Neural progenitor cell (in vitro differentiated cells): Measurements from ENCODE around the gene SMURF1.

Experiments used
- CTCF ChIP-seq: fragments of 200-600 bp; sonication (generic); IDR thresholded peaks from 2 replicates; pipeline ENCODE4 v1.5.1; 2017; ENCODE audit warnings: antibody characterized with exemption, mild to moderate bottlenecking
- EZH2 ChIP-seq: fragments of 200-600 bp; sonication (generic); IDR thresholded peaks from 2 replicates; pipeline ENCODE4 v1.6.1; 2017; ENCODE audit warnings: antibody characterized with exemption, mild to moderate bottlenecking, moderate library complexity
- EZH2phosphoT487 ChIP-seq: fragments of 200-600 bp; sonication (generic); IDR thresholded peaks from 2 replicates; pipeline ENCODE4 v1.6.1; 2017; ENCODE audit warnings: antibody characterized with exemption

- no peak for TF ChIP-seq CTCF
- TF ChIP-seq EZH2phosphoT487, result no peak
- TF ChIP-seq EZH2, result no peak
These were observed 48.2 kb downstream of the SMURF1 start for GRCh38 chr7:99095698-99096097.
